Mesodermal cell (in vitro differentiated cells): ENCODE results near the gene APBA2.
"Not testable (repeated sequence)": the region's sequence is repeated elsewhere in the genome, so short reads cannot be mapped to it uniquely, and the experiment has no call there.

Source experiments
- H3K27ac ChIP-seq: 2 replicates; pipeline ENCODE4 v1.7.0; 2013; ENCODE audit warnings: mild to moderate bottlenecking, low read depth, low read length, moderate library complexity; ENCODE audit not compliant: severe bottlenecking
- H3K36me3 ChIP-seq: 2 replicates; pipeline ENCODE4 v1.7.1; 2013; ENCODE audit warnings: mild to moderate bottlenecking, low read length, moderate library complexity; ENCODE audit not compliant: control insufficient read depth, insufficient read depth
- H3K4me1 ChIP-seq: one replicate; pipeline ENCODE4 v1.7.1; 2013; ENCODE audit warnings: mild to moderate bottlenecking, low read length; ENCODE audit not compliant: insufficient read depth, control insufficient read depth, poor library complexity, severe bottlenecking
- H3K4me3 ChIP-seq: 2 replicates; pipeline ENCODE4 v1.7.0; 2013; ENCODE audit warnings: low read length, control low read depth, mild to moderate bottlenecking; ENCODE audit not compliant: insufficient read depth, poor library complexity, severe bottlenecking; ENCODE audit errors: extremely low read depth
- H3K9me3 ChIP-seq: 2 replicates; pipeline ENCODE4 v1.7.1; 2013; ENCODE audit warnings: mild to moderate bottlenecking, low read length, moderate library complexity; ENCODE audit not compliant: control insufficient read depth
- WGBS, 2 experiments: methylation state at CpG; one replicate each; pipeline ENCODE4 v1.1.5; 2013; ENCODE audit warnings: missing lambda C conversion rate in 2 of 2; ENCODE audit not compliant: insufficient coverage in 2 of 2; 5-methylcytosine and 5-hydroxymethylcytosine counted together

The APBA2 gene

DNA sequence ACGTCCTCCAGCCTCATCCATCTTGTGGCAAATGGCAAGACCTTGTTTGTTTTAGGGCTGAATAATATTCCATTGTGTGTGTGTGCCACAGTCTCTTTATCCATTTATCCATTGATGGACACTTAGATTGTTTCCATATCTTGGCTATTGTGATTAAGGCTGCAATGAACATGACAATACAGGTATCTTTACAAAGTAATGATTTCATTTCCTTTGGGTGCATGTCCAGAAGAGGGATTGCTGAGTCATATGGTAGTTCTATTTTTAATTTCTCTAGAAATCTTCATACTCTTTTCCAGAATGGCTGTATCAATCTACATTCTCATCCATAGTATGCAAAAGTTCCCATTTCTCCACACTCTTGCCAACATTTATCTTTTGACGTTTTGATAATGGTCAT lies 31.2 kb upstream of the APBA2 start:
- H3K9me3 ChIP-seq, H3K36me3 ChIP-seq, H3K27ac ChIP-seq, H3K4me1 ChIP-seq, H3K4me3 ChIP-seq: not testable (repeated sequence)
- WGBS, 2 experiments = no CpG with 5 or more reads among the region's 2 CpGs

DNA sequence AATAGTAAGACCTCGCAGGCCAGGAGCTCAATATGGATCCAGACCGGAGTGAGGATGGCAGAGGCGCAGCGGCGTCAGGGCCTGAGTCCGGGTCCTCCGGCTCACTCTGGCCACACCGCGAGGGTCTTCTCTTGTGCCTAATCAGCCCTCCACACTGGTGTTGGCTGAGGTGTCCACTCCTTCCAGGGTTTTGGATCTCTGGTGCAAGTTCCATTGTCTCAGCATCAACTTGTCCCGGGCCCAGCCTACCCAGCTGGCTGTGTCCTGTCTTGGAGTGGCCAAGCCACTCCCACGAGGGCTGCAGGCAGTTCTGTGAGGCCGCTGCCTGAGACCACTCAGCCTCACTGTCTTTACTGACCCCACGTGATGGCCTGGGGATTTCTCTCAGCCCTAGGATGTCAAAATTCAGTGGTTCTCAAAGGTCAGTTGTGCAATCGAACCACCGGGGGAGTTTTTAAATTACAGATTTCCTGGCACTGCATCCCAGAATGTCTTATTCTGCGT lies 24.7 kb upstream of the APBA2 start:
- no peak overlapping the region for H3K4me3 ChIP-seq
- 91 to 95% methylated on average over 16 of the region's 16 CpGs for WGBS, 2 experiments
- no peaks in the 10 kb centered on the region for H3K36me3 ChIP-seq
- no peaks in the 10 kb centered on the region for H3K4me1 ChIP-seq
- H3K27ac ChIP-seq = no peak overlapping the region
- no peaks in the 10 kb centered on the region for H3K9me3 ChIP-seq

DNA sequence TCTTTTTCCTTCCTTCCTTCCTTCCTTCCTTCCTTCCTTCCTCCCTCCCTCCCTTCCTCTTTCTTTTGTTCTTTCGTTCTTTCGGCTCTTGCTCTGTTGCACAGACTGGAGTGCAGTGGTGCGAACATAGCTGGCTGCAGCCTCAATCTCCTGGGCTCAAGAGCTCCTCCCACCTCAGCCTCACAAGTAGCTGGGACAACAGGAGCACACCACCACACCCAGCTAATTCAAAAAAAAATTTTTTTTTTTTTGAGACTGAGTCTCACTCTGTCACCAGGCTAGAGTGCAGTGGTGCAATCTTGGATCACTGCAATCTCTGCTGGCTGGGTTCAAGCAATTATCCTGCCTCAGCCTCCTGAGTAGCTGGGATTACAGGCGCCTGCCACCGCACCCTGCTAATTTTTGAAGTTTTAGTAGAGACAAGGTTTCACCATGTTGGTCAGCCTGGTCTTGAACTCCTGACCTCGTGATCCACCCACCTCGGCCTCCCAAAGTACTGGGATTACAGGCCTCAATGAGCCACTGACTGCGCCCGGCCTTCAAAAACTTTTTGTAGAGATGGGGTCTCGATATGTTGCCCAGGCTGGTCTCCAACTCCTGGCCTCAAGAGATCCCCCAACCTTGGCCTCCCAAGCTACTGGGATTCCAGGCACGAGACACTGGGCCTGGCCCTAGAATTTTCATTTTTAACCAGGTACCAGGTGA lies 24.0 kb upstream of the APBA2 start:
- WGBS, 2 experiments = 96% methylated on average over 10 to 11 of the region's 11 CpGs
- not testable (repeated sequence) for H3K9me3 ChIP-seq, H3K27ac ChIP-seq, H3K4me3 ChIP-seq, H3K36me3 ChIP-seq, H3K4me1 ChIP-seq

DNA sequence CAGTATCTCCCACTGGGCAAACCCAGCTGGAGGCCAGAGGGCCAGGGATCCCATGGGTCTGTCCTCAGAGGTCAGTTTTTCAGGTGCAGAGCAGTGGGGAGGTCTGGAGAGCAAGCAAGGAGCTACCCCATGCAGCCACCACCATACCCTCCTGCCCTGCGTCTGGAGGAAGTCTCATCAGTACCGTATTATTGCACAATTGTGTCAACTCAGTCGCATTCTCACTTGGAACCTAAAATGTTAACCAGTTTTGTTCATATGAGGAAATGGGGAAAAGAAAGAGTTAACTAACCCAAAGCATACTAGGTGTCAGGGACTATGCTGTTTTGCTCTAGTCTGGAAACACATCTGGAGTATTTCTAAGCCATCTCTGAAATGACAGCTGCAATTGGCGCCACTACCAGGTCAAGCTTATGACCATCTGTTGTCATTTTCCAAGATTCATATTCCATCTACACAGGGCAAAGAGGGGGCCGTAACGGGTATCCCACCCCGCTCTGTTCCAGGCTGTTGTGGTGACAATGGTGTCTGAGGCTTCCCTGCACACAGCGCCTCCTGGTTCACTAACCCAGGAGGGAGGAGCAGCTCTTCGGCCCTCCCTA lies 16.9 kb upstream of the APBA2 start:
- H3K36me3 ChIP-seq = no peaks in the 10 kb centered on the region
- H3K27ac ChIP-seq = no peak overlapping the region
- WGBS, 2 experiments = 91 to 92% methylated on average over 6 to 7 of the region's 9 CpGs

DNA sequence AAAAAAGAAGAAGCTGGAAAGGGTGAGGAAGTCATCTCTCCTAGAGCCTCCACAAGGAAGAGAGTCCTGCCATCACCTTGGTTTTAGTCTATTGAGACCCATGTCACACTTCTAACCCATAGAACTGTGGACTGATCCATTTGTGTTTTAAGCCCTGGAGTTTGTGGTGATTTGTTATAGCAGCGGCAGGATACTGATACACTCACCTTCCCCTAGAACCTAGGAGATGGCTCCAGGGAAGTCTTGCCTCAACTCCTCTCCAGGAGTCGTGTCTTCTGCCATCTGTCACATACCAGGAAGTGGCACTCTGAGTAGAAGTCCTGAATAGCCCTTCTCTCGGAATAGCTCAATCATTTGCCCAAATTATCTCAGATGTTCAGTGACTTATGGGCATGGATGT lies 14.6 kb upstream of the APBA2 start:
- Histone ChIP-seq H3K27ac (no peak overlapping the region), H3K4me1 (no peaks in the 10 kb centered on the region), H3K9me3 (no peaks in the 10 kb centered on the region), H3K4me3 (no peak overlapping the region), H3K36me3 (no peaks in the 10 kb centered on the region)
- WGBS, 2 experiments = 78 to 100% methylated on average over 1 of the region's 3 CpGs

More for the DNA sequence above, 16.9 kb upstream of the APBA2 start:
- Histone ChIP-seq H3K9me3 (no peaks in the 10 kb centered on the region), H3K4me1 (no peaks in the 10 kb centered on the region), H3K4me3 (no peak overlapping the region)

DNA sequence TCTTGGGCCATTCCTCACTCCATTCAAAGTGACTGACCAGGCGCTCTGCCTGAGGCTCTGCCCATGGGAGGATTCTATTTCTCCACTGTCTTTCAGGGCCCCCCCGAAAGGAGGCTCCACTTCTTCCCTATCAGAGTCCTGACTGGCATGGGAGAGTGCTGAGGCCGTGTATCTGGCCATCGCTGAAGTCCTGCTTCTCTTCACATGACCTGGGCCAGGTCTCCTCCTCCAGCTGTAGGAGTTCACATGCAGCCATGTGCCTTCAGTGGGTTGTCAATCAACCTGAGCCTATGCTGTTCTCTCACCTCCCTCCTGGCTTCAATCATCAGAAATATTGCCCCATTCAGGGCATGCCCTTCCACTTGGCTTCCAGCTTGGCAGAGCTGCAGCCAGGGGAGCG lies 12.8 kb upstream of the APBA2 start:
- WGBS, 2 experiments = 88 to 98% methylated on average over 5 of the region's 5 CpGs
- no peak overlapping the region for H3K4me3 ChIP-seq
- no peaks in the 10 kb centered on the region for H3K9me3 ChIP-seq
- no peaks in the 10 kb centered on the region for H3K4me1 ChIP-seq
- no peak overlapping the region for H3K27ac ChIP-seq
- no peaks in the 10 kb centered on the region for H3K36me3 ChIP-seq

DNA sequence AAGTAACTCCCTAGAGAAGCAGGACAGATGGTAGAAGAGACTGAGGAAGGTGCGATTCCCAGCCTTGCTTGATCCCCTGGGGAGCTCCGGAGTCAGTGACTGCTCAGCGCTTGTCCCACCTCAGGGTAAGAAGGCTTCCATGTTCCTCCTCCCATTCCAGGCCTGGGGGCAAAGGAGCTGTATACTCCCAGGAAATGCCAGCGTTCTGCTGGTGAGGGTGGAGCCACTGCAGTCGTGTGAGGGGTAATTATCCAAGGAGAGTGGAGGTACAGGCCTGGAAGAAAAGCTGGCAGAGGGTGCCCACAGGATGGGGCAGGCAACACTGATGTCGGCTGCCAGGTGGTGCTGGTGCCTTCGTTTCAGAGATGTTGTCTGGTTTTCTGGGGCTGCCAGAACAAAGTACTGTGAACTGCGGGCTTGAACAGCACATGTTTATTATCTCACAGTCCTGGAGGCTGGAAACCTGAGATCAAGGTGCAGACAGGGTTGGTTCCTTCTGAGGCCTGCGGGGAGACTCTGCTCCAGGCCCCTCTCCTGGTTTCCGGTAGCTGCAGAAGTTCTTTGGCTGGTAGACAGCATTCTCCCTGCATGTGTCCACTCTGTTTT lies 12.1 kb upstream of the APBA2 start:
- Histone ChIP-seq H3K4me3 (no peak overlapping the region), H3K4me1 (no peaks in the 10 kb centered on the region), H3K27ac (no peak overlapping the region), H3K36me3 (no peaks in the 10 kb centered on the region), H3K9me3 (no peaks in the 10 kb centered on the region)
- WGBS, 2 experiments = 87 to 89% methylated on average over 8 to 9 of the region's 10 CpGs

DNA sequence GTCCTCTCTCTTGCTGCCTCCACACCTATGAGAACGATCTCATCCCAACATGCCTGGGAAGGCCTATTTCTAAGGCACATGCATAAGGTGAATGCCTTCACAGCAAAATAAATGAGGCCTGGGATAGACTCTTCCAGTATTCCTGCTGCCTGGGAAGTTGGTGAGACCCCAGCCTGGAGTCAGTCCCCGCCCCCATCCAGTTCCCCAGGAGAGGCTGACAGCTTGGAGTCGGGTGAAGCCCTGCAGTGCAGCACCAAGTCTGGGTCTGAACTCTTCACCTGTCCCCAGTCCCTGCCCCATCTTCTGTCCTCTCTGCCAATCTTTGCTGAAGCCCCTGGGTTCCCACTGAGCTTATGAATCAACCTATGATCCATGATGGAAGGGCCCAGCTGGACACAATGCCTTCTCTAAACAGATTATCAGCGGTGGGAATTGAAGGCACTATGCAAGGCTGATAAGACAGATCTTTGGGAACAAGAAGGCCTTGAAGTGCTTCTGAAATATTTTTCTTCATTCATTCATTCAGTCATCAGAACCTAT lies 10.2 kb upstream of the APBA2 start:
- H3K36me3 ChIP-seq = no peaks in the 10 kb centered on the region
- H3K4me3 ChIP-seq = no peak overlapping the region
- WGBS, 2 experiments = 63 to 71% methylated on average over 2 to 4 of the region's 4 CpGs
- H3K4me1 ChIP-seq = no peaks in the 10 kb centered on the region
- no peak overlapping the region for H3K27ac ChIP-seq
- no peaks in the 10 kb centered on the region for H3K9me3 ChIP-seq

DNA sequence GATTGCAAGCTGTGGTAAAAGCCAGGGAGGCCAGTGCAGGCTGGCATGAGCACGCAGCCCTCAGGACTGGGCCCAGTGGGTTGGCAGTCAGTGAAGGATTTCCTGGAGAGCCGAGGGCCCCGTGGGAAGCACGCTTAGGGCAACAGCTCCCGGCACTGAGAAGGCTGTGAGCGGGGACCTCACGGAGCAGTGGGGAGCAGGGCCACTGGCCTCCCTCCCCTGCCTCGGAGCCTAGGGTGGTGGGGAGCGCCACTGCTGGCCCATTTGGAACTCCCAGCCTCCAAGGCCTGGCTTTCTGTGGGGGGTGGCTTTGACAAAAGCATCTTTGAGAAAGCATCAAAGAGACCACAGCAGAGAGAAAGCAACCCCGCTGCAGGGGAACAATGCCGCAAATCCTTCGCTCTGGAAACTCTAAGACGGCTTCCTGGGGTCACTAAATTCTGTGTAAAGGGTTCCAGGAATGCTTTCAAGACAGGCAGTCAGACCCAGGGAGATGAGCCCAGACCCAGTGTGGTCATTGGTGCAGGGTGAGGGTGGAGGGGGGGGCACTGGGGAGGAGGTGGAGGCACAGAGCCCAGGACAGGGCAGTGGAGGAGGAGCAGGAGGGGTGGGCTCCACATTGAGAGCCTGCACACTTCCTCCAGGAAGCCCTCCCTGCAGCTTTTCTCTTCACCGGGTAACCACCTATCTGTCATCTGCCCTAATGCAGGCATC lies 9.5 kb upstream of the APBA2 start:
- Histone ChIP-seq H3K27ac (no peak overlapping the region), H3K9me3 (no peaks in the 10 kb centered on the region), H3K36me3 (no peaks in the 10 kb centered on the region), H3K4me1 (no peaks in the 10 kb centered on the region), H3K4me3 (no peak overlapping the region)
- WGBS, 2 experiments = 35 to 38% methylated on average over 9 to 12 of the region's 14 CpGs

DNA sequence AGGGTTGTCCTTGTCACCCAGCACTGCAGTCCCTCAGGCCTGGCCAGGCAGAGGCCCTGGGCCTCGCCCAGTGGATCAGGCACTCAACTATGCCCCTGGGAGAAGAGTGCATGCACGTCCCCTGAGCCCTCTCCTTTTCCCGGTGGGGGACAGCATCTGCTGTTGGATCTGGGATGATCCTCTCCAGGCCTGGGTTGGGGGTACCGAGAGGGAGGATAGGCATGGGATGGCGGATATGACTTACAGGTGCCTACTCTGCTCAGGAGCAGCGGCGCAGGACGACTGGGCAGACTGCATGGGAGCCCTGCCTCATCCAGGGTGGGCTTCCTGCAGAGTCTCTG lies 9.0 kb upstream of the APBA2 start:
- WGBS, 2 experiments = 66 to 81% methylated on average over 8 of the region's 8 CpGs
- Histone ChIP-seq H3K9me3 (no peaks in the 10 kb centered on the region), H3K36me3 (no peaks in the 10 kb centered on the region), H3K4me1 (no peaks in the 10 kb centered on the region), H3K27ac (no peak overlapping the region), H3K4me3 (no peak overlapping the region)
